Neutrophil (primary cell): ENCODE measurements around the gene SMC1B.

ENCODE experiments used
- H3K27ac ChIP-seq: fragments of 200-600 bp; sonication (generic); 2 replicates; pipeline ENCODE4 v1.5.1; 2016; ENCODE audit warnings: mild to moderate bottlenecking, moderate library complexity
- H3K27me3 ChIP-seq: fragments of 200-600 bp; sonication (generic); 2 replicates; pipeline ENCODE4 v1.6.0; 2016; ENCODE audit warnings: mild to moderate bottlenecking
- H3K36me3 ChIP-seq: fragments of 200-600 bp; sonication (generic); 2 replicates; pipeline ENCODE4 v1.5.1; 2017
- H3K4me1 ChIP-seq, 2 experiments: fragments of 200-600 bp in 1 of 2; sonication (generic) in 1 of 2; 1 replicate in 1 of 2; 2 replicates in 1 of 2; pipeline versions ENCODE4 v1.5.1 to v1.6.1; 2013 to 2016; ENCODE audit warnings: low read depth in 1 of 2, low read length in 1 of 2, mild to moderate bottlenecking in 1 of 2, moderate library complexity in 1 of 2; ENCODE audit not compliant: control insufficient read depth in 1 of 2, insufficient read depth in 1 of 2
- H3K4me3 ChIP-seq, 2 experiments: fragments of 200-600 bp in 1 of 2; sonication (generic) in 1 of 2; 1 replicate in 1 of 2; 2 replicates in 1 of 2; pipeline ENCODE4 v1.5.1; 2013 to 2016; ENCODE audit warnings: low read depth in 1 of 2, low read length in 1 of 2, mild to moderate bottlenecking in 1 of 2, moderate library complexity in 1 of 2
- H3K9me3 ChIP-seq: fragments of 200-600 bp; sonication (generic); 2 replicates; pipeline ENCODE4 v1.5.1; 2016
- TF ChIP-seq, protein P1 (sequence below): fragments of 200-600 bp; sonication (generic); IDR thresholded peaks from 2 replicates; pipeline ENCODE4 v1.5.1; 2016; ENCODE audit warnings: antibody characterized with exemption

The SMC1B gene

DNA sequence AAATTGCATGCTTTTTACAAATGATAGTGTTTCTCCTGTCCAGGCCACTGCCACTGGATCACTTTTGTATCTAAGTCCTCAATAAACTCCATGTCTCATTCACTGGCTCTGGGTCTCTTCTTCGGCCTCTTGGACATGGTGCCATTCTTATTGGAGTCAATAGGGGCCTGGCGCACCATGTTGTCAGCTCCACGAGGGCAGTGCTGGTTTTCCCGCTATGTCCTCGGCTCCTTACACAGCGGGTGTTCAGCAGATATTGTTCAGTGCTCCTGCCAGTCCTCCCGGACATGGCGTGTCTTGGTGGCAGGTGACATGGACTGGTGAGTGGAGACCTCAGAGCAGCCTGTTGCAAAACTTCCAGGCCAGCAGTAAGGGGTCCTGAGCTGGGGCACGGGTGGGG lies 107.3 kb downstream of the SMC1B start:
- Histone ChIP-seq H3K36me3 (no peaks in the 10 kb centered on the region), H3K27me3 (peaks cover 15% of the 10 kb centered on the region), H3K4me1 (peaks cover 21 to 33% of the 10 kb centered on the region in 2 experiments), H3K9me3 (no peaks in the 10 kb centered on the region), H3K27ac (no peak overlapping the region), H3K4me3 (no peak overlapping the region)
- TF ChIP-seq, protein P1, sequence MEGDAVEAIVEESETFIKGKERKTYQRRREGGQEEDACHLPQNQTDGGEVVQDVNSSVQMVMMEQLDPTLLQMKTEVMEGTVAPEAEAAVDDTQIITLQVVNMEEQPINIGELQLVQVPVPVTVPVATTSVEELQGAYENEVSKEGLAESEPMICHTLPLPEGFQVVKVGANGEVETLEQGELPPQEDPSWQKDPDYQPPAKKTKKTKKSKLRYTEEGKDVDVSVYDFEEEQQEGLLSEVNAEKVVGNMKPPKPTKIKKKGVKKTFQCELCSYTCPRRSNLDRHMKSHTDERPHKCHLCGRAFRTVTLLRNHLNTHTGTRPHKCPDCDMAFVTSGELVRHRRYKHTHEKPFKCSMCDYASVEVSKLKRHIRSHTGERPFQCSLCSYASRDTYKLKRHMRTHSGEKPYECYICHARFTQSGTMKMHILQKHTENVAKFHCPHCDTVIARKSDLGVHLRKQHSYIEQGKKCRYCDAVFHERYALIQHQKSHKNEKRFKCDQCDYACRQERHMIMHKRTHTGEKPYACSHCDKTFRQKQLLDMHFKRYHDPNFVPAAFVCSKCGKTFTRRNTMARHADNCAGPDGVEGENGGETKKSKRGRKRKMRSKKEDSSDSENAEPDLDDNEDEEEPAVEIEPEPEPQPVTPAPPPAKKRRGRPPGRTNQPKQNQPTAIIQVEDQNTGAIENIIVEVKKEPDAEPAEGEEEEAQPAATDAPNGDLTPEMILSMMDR: no peak

GRCh38 chr22:45305456-45306075 lies 107.8 kb downstream of the SMC1B start:
- H3K36me3 ChIP-seq: no peaks in the 10 kb centered on the region
- H3K27ac ChIP-seq: no peak overlapping the region
- H3K4me1 ChIP-seq: peaks cover 17 to 27% of the 10 kb centered on the region in 2 experiments
- no peaks in the 10 kb centered on the region for H3K9me3 ChIP-seq
- no peak overlapping the region for H3K4me3 ChIP-seq
- TF ChIP-seq, protein P1: no peak
- H3K27me3 ChIP-seq: peaks cover 15% of the 10 kb centered on the region

- Histone ChIP-seq H3K27me3 (peaks cover 15% of the 10 kb centered on the region), H3K4me3 (no peak overlapping the region), H3K9me3 (no peaks in the 10 kb centered on the region), H3K27ac (no peak overlapping the region), H3K4me1 (peaks cover 12 to 21% of the 10 kb centered on the region in 2 experiments), H3K36me3 (no peaks in the 10 kb centered on the region)
- TF ChIP-seq, protein P1: no peak
These were observed 108.4 kb downstream of the SMC1B start for GRCh38 chr22:45304971-45305370.

DNA sequence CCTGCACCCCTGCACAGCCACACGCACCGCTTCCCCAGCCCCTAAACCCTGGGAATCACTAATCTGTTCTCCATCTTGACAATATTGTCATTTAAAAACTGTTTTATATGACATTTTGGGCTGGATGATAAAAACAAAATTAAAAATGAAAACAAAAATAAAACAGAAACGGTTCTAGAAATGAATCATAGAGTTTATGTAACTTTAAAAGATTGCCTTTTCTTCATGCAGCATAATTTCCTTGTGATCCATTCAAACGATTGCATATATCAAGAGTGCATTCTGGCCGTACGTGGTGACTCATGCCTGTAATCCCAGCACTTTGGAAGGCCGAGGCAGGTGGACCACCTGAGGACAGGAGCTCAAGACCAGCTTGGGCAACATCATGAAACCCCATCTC lies 110.2 kb downstream of the SMC1B start:
- H3K4me3 ChIP-seq: no peak overlapping the region
- no peak overlapping the region for H3K27ac ChIP-seq
- H3K27me3 ChIP-seq: peaks cover 30% of the 10 kb centered on the region
- TF ChIP-seq, protein P1: no peak
- no peaks in the 10 kb centered on the region for H3K9me3 ChIP-seq
- H3K4me1 ChIP-seq: peaks cover 0 to 3% of the 10 kb centered on the region in 2 experiments
- no peaks in the 10 kb centered on the region for H3K36me3 ChIP-seq

GRCh38 chr22:45302751-45303150 lies 110.6 kb downstream of the SMC1B start:
- Histone ChIP-seq H3K36me3 (no peaks in the 10 kb centered on the region), H3K9me3 (no peaks in the 10 kb centered on the region), H3K4me1 (no peaks in the 10 kb centered on the region), H3K27me3 (peaks cover 33% of the 10 kb centered on the region), H3K27ac (no peak overlapping the region), H3K4me3 (no peak overlapping the region)
- TF ChIP-seq, protein P1: no peak
